HG02610 (cell line): ENCODE results near the gene C10orf88.
A peak's percentile ranks its signal among the peaks of the same experiment; 100 is the strongest.

Source experiments
- ATAC-seq: cut with Tn5 transposase; IDR thresholded peaks from one replicate; pipeline ENCODE4 v1.9.1; 2021; ENCODE audit warnings: mild to moderate bottlenecking, moderate library complexity; ENCODE audit not compliant: unreplicated experiment

Gene C10orf88

GRCh38 chr10:122953902-122954730 lies at the start of gene C10orf88:
Gene C10orf88, minus strand, starts transcription at chr10:122954227. Its CDS starts 49 bp downstream, at chr10:122954178.
- peak; percentile 97 for ATAC-seq

- ATAC-seq: no peak
These were observed 47.3 kb upstream of the C10orf88 start for GRCh38 chr10:123001370-123001769.

GRCh38 chr10:123000155-123000554 lies 46.1 kb upstream of the C10orf88 start:
- no peak for ATAC-seq

GRCh38 chr10:122999347-122999746 lies 45.3 kb upstream of the C10orf88 start:
- no peak for ATAC-seq

GRCh38 chr10:122998934-122999333 lies 44.9 kb upstream of the C10orf88 start:
- ATAC-seq: no peak

- ATAC-seq: no peak
These were observed 44.4 kb upstream of the C10orf88 start for GRCh38 chr10:122998360-122998917.

- ATAC-seq: no peak
These were observed 43.8 kb upstream of the C10orf88 start for GRCh38 chr10:122997864-122998263.

GRCh38 chr10:122995936-122996335 lies 41.9 kb upstream of the C10orf88 start:
- ATAC-seq: no peak

GRCh38 chr10:122993797-122994336 lies 39.8 kb upstream of the C10orf88 start:
- no peak for ATAC-seq

- no peak for ATAC-seq
These were observed 38.1 kb upstream of the C10orf88 start for GRCh38 chr10:122992031-122992585.

GRCh38 chr10:122990278-122990677 lies 36.3 kb upstream of the C10orf88 start:
- ATAC-seq: no peak

- no peak for ATAC-seq
These were observed 34.5 kb upstream of the C10orf88 start for GRCh38 chr10:122988501-122988900.

GRCh38 chr10:122986335-122986734 lies 32.3 kb upstream of the C10orf88 start:
- ATAC-seq: no peak

GRCh38 chr10:122984708-122985107 lies 30.7 kb upstream of the C10orf88 start:
- ATAC-seq: no peak

- ATAC-seq: no peak
These were observed 29.9 kb upstream of the C10orf88 start for GRCh38 chr10:122983898-122984297.

- no peak for ATAC-seq
These were observed 27.0 kb upstream of the C10orf88 start for GRCh38 chr10:122981066-122981464.

- peak; percentile 95 for ATAC-seq
These were observed 26.4 kb upstream of the C10orf88 start, which contains the start of gene PSTK for GRCh38 chr10:122980209-122981065. Gene PSTK, plus strand, starts transcription at chr10:122980401. Its CDS starts 79 bp downstream, at chr10:122980480.

- no peak for ATAC-seq
These were observed 20.6 kb upstream of the C10orf88 start for GRCh38 chr10:122974543-122975064.

- no peak for ATAC-seq
These were observed 20.0 kb upstream of the C10orf88 start for GRCh38 chr10:122974023-122974422.

- no peak for ATAC-seq
These were observed 14.7 kb upstream of the C10orf88 start for GRCh38 chr10:122968698-122969097.
